Mammary epithelial cell (primary cell): ENCODE data around the gene WDR62.

Source experiments
- EZH2 ChIP-seq: IDR thresholded peaks from 2 replicates; pipeline ENCODE4 v1.6.1; 2012; ENCODE audit warnings: low read length, inconsistent platforms, borderline replicate concordance
- TF ChIP-seq, protein P1 (sequence below), 2 donors: IDR thresholded peaks in 1 of 2; conservative IDR thresholded peaks in 1 of 2; 2 replicates each; pipeline ENCODE4 v1.5.1; 2011 to 2012; ENCODE audit warnings: inconsistent platforms in 2 of 2, low read length in 2 of 2, mild to moderate bottlenecking in 2 of 2, control low read depth in 1 of 2, low read depth in 1 of 2; ENCODE audit not compliant: insufficient read depth in 1 of 2; ENCODE audit errors: extremely low read depth in 1 of 2

DNA sequence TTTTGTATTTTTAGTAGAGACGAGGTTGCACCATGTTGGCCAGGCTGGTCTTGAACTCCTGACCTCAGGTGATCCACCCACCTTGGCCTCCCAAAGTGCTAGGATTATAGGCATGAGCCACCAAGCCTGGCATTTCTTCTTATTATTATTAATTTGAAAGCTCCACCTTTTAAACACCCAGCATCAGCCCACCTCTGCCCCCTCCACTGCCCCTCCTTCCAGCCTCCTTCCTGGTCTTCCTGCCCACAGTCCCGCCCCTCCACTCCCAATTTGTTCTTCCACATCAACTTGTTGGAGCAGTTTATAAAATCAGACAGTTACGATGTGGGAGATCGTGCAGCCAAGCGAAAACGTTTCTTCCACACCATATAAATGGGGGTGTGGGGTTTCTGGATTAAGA is 14.2 kb upstream of the WDR62 start:
- TF ChIP-seq, protein P1, sequence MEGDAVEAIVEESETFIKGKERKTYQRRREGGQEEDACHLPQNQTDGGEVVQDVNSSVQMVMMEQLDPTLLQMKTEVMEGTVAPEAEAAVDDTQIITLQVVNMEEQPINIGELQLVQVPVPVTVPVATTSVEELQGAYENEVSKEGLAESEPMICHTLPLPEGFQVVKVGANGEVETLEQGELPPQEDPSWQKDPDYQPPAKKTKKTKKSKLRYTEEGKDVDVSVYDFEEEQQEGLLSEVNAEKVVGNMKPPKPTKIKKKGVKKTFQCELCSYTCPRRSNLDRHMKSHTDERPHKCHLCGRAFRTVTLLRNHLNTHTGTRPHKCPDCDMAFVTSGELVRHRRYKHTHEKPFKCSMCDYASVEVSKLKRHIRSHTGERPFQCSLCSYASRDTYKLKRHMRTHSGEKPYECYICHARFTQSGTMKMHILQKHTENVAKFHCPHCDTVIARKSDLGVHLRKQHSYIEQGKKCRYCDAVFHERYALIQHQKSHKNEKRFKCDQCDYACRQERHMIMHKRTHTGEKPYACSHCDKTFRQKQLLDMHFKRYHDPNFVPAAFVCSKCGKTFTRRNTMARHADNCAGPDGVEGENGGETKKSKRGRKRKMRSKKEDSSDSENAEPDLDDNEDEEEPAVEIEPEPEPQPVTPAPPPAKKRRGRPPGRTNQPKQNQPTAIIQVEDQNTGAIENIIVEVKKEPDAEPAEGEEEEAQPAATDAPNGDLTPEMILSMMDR (conservative IDR thresholded peaks at IDR 0.05 in 1 of 2, IDR thresholded peaks at IDR 0.05 in 1 of 2; ENCODE audit: extremely low read depth in 1 of 2, insufficient read depth in 1 of 2, low read depth in 1 of 2, low read length in 2 of 2), result no peak
- no peak for TF ChIP-seq EZH2
